PC-9 (cell line): ENCODE results near the gene PDE7B.

Source experiments
- EZH2 ChIP-seq: fragments of 200-600 bp; sonication (generic); IDR thresholded peaks from 2 replicates; pipeline ENCODE4 v1.8.0; 2017; ENCODE audit warnings: antibody characterized with exemption, low read depth
- TF ChIP-seq, protein P1 (sequence below): fragments of 200-600 bp; sonication (generic); conservative IDR thresholded peaks from 2 replicates; pipeline ENCODE4 v1.6.1; 2017; ENCODE audit warnings: mixed run types, antibody characterized with exemption, mild to moderate bottlenecking, moderate library complexity

DNA sequence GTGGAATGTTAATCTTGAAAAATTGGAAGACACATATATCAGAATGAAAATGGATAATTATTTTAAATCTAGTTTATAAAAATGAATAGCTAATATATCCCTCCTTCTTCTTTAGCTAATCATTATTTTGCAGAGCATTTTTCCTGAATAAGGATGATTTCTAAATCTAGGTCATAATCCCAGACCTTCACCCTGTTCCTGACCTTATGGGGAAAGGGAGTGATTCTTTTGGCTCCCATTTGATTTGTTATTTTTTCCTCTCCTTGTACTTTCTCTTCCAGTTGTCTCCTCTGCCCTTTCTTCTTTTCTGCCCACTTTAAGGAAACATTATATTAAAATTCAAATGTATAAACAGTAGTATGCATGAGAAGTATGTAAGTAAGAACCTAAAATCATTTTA, 208.6 kb downstream of the PDE7B start:
- TF ChIP-seq, protein P1, sequence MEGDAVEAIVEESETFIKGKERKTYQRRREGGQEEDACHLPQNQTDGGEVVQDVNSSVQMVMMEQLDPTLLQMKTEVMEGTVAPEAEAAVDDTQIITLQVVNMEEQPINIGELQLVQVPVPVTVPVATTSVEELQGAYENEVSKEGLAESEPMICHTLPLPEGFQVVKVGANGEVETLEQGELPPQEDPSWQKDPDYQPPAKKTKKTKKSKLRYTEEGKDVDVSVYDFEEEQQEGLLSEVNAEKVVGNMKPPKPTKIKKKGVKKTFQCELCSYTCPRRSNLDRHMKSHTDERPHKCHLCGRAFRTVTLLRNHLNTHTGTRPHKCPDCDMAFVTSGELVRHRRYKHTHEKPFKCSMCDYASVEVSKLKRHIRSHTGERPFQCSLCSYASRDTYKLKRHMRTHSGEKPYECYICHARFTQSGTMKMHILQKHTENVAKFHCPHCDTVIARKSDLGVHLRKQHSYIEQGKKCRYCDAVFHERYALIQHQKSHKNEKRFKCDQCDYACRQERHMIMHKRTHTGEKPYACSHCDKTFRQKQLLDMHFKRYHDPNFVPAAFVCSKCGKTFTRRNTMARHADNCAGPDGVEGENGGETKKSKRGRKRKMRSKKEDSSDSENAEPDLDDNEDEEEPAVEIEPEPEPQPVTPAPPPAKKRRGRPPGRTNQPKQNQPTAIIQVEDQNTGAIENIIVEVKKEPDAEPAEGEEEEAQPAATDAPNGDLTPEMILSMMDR: no peak
- no peak for TF ChIP-seq EZH2
